SU-DHL-6 (cell line): ENCODE measurements around the gene SHTN1.

ENCODE experiments used
- EZH2phosphoT487 ChIP-seq: fragments of 200-600 bp; sonication (generic), shearing (Covaris generic); conservative IDR thresholded peaks from 2 replicates; pipeline ENCODE4 v1.6.1; 2018; ENCODE audit warnings: mild to moderate bottlenecking, antibody characterized with exemption, low read length, moderate library complexity, mixed read lengths
- TF ChIP-seq, protein P1 (sequence below): fragments of 200-600 bp; sonication (generic); IDR thresholded peaks from one replicate; pipeline ENCODE4 v1.5.1; 2017; ENCODE audit warnings: antibody characterized with exemption, mild to moderate bottlenecking, low read length, moderate library complexity; ENCODE audit not compliant: insufficient read depth, poor library complexity, severe bottlenecking

DNA sequence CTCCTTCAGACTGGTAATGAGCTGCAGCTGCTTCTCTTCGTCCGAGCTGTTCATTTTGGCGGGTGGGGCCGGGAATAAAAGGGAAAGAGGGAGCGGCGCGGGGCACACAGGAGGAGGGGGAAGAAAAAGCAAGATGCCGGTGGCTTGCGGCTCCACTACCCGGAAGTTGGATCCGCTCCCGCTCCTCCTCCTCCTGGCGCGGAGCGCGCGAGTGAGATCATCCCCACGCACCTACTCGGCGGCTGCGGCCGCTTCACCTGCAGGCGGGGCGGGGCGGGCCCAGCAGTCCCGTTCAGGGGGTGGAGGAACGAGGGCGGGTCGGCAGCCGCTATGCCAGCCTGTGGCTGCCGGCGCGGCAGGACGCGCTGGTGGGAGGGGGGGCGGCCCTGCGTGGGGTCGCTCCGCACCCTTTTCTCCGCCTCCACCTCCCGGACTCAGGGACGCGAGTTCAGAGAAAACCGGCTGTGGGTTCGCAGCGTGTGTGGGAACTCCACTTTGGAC lies at the start of gene SHTN1:
- TF ChIP-seq, protein P1, sequence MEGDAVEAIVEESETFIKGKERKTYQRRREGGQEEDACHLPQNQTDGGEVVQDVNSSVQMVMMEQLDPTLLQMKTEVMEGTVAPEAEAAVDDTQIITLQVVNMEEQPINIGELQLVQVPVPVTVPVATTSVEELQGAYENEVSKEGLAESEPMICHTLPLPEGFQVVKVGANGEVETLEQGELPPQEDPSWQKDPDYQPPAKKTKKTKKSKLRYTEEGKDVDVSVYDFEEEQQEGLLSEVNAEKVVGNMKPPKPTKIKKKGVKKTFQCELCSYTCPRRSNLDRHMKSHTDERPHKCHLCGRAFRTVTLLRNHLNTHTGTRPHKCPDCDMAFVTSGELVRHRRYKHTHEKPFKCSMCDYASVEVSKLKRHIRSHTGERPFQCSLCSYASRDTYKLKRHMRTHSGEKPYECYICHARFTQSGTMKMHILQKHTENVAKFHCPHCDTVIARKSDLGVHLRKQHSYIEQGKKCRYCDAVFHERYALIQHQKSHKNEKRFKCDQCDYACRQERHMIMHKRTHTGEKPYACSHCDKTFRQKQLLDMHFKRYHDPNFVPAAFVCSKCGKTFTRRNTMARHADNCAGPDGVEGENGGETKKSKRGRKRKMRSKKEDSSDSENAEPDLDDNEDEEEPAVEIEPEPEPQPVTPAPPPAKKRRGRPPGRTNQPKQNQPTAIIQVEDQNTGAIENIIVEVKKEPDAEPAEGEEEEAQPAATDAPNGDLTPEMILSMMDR: no peak
- TF ChIP-seq EZH2phosphoT487: no peak
